WERI-Rb-1 (cell line): ENCODE results near the gene ADPRHL1.

ENCODE experiments used
- DNase-seq: peaks from one replicate; pipeline ENCODE4 v3.0.0-alpha.2; 2020
- H3K27ac ChIP-seq: fragments of 250-450 bp; sonication (Bioruptor Pico); 2 replicates; pipeline ENCODE4 v1.5.1; 2020; ENCODE audit warnings: mild to moderate bottlenecking, moderate library complexity
- H3K27me3 ChIP-seq: fragments of 250-450 bp; sonication (Bioruptor Pico); 2 replicates; pipeline ENCODE4 v1.5.1; 2021; ENCODE audit warnings: mild to moderate bottlenecking, low read depth, moderate library complexity; ENCODE audit not compliant: insufficient read depth, severe bottlenecking
- H3K36me3 ChIP-seq: fragments of 250-450 bp; sonication (Bioruptor Pico); 2 replicates; pipeline ENCODE4 v1.5.1; 2020; ENCODE audit warnings: mild to moderate bottlenecking, moderate library complexity
- H3K4me3 ChIP-seq: 2 replicates; pipeline ENCODE4 v1.5.1; 2011; ENCODE audit warnings: low read depth, mild to moderate bottlenecking, control low read depth, low read length
- H3K9me3 ChIP-seq: fragments of 250-450 bp; sonication (Bioruptor Pico); 2 replicates; pipeline ENCODE4 v1.5.1; 2021; ENCODE audit warnings: mild to moderate bottlenecking, moderate library complexity; ENCODE audit not compliant: severe bottlenecking
- TF ChIP-seq, protein P1 (sequence below): IDR thresholded peaks from 2 replicates; pipeline ENCODE4 v1.5.1; 2011; ENCODE audit warnings: low read depth, mild to moderate bottlenecking, control low read depth, inconsistent platforms, low read length

Gene ADPRHL1

GRCh38 chr13:113357529-113357928 is 95.8 kb downstream of the ADPRHL1 start:
- DNase-seq = no peak
- TF ChIP-seq, protein P1, sequence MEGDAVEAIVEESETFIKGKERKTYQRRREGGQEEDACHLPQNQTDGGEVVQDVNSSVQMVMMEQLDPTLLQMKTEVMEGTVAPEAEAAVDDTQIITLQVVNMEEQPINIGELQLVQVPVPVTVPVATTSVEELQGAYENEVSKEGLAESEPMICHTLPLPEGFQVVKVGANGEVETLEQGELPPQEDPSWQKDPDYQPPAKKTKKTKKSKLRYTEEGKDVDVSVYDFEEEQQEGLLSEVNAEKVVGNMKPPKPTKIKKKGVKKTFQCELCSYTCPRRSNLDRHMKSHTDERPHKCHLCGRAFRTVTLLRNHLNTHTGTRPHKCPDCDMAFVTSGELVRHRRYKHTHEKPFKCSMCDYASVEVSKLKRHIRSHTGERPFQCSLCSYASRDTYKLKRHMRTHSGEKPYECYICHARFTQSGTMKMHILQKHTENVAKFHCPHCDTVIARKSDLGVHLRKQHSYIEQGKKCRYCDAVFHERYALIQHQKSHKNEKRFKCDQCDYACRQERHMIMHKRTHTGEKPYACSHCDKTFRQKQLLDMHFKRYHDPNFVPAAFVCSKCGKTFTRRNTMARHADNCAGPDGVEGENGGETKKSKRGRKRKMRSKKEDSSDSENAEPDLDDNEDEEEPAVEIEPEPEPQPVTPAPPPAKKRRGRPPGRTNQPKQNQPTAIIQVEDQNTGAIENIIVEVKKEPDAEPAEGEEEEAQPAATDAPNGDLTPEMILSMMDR = no peak

GRCh38 chr13:113356596-113356995 is 96.7 kb downstream of the ADPRHL1 start:
- H3K27ac ChIP-seq = no peak overlapping the region
- no peak for DNase-seq
- H3K27me3 ChIP-seq = no peaks in the 10 kb centered on the region
- TF ChIP-seq, protein P1 = no peak
- no peaks in the 10 kb centered on the region for H3K9me3 ChIP-seq
- H3K4me3 ChIP-seq = no peak overlapping the region
- H3K36me3 ChIP-seq = peaks cover 54% of the 10 kb centered on the region

More at GRCh38 chr13:113357529-113357928, 95.8 kb downstream of the ADPRHL1 start:
- Histone ChIP-seq H3K27ac (no peak overlapping the region), H3K9me3 (no peaks in the 10 kb centered on the region), H3K4me3 (no peak overlapping the region), H3K36me3 (peaks cover 56% of the 10 kb centered on the region), H3K27me3 (no peaks in the 10 kb centered on the region)

DNA sequence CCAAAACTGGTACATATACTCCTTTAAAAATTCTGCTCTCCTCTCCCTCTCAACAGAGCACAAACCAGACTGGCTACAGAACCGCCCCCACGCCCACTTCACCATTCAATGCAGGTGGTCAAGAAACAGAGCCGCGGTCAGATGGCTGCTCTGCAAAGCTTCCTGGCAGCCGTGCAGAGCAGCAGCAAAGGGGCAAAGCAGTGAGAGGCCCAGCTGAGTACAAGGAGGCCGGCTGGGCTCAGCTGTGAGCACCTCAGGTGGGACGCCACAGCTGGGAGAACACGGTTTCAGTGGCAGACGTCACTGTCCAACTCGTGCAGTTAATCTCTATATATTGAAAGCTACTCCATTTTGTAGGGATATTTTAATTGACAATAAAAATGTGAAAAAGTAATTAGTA is 97.7 kb downstream of the ADPRHL1 start:
- Histone ChIP-seq H3K9me3 (no peaks in the 10 kb centered on the region), H3K27ac (no peak overlapping the region), H3K36me3 (peaks cover 52% of the 10 kb centered on the region), H3K27me3 (no peaks in the 10 kb centered on the region), H3K4me3 (no peak overlapping the region)
- no peak for DNase-seq
- TF ChIP-seq, protein P1 = no peak

DNA sequence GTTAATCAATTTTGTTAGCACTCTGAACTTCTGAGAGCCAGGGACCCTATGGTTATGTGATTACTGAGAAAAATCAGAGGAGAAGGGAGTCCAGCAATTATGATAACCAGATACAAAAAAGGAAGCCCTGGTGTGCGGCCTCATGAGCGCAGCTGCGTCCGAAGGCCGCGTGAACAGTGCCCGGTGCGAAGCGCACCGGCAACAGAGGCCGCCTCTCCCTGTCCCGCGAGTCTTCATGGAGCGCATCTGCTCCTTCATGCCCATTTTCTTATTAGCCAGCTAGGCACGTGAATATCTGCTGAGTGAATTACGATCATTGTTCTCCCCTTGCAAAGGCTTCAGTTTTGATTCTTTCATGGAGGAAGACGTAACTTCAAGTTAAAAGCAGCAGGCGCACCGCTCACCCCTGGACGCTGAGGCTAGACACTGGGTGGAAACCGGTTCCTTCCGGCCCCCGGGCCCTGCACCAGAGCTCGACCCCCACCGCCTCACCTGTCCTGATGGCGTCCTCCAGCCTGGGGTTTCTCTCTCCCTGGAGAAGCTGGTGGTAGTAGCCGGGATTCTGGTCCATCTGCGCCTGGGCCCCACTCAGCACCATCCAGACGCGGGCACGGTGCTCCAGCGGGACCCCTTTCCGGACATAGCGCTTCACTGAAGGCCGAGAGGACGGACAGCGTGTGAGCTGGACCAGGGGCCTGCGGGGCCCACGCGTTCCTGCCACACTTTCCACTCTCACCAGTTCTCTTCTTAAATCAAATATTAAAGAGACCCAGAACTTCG is 98.3 kb downstream of the ADPRHL1 start:
- Histone ChIP-seq H3K27ac (no peak overlapping the region), H3K27me3 (no peaks in the 10 kb centered on the region), H3K4me3 (no peak overlapping the region), H3K9me3 (no peaks in the 10 kb centered on the region), H3K36me3 (peaks cover 52% of the 10 kb centered on the region)
- TF ChIP-seq, protein P1 = no peak
- DNase-seq = no peak

DNA sequence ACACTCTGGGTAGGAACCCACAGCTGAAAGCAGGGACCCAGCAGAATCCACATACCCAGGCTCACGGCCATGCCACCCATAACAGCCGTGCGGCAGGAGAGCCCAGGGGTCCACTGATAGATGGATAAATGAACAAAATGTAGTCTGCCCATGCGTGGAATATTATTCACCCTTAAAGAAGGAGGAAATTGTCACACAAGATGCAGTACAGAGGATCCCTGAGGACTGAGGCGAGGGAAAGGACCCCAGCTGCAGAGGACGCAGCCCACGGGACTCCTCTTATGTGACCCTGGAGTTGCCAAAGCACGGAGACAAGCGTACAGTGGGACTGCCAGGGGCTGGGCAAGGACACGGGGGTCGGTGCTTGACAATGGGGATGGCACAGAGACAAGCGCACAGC is 100.0 kb downstream of the ADPRHL1 start:
- H3K27ac ChIP-seq = no peak overlapping the region
- H3K36me3 ChIP-seq = peaks cover 52% of the 10 kb centered on the region
- no peak for DNase-seq
- peaks cover 4% of the 10 kb centered on the region for H3K9me3 ChIP-seq
- TF ChIP-seq, protein P1 = no peak
- no peaks in the 10 kb centered on the region for H3K27me3 ChIP-seq
- H3K4me3 ChIP-seq = no peak overlapping the region
